Astrocyte (in vitro differentiated cells and primary cell): Measurements from ENCODE around the gene FBN1. TPM values are rescaled to one million over a fixed set of nuclear protein-coding genes. Genes with fewer than 3 reads are reported as not detected.
A peak's percentile ranks its signal among the peaks of the same experiment; 100 is the strongest.

Source experiments
- DNase-seq: peaks from one replicate; pipeline ENCODE4 v3.0.0-alpha.2; 2010; ENCODE audit warnings: low read depth
- FAIRE-seq: peaks from 2 replicates; lab custom pipeline; 2011; peaks lifted over from hg19 to GRCh38; lab: Jason Lieb, UNC
- H2AFZ ChIP-seq: 2 replicates; pipeline ENCODE4 v1.6.0; 2012; ENCODE audit warnings: low read depth, low read length, inconsistent platforms
- H3K27ac ChIP-seq: 2 replicates; pipeline ENCODE4 v1.5.1; 2011; ENCODE audit warnings: low read depth, low read length, inconsistent platforms
- H3K27me3 ChIP-seq: 2 replicates; pipeline ENCODE4 v1.6.0; 2011; ENCODE audit warnings: low read length, inconsistent platforms; ENCODE audit not compliant: insufficient read depth
- H3K36me3 ChIP-seq: 2 replicates; pipeline ENCODE4 v1.5.1; 2011; ENCODE audit warnings: low read length, inconsistent platforms; ENCODE audit not compliant: insufficient read depth
- H3K4me1 ChIP-seq: 2 replicates; pipeline ENCODE4 v1.5.1; 2011; ENCODE audit warnings: low read length, inconsistent platforms; ENCODE audit not compliant: insufficient read depth
- H3K4me2 ChIP-seq: 2 replicates; pipeline ENCODE4 v1.6.0; 2012; ENCODE audit warnings: low read length, inconsistent platforms
- H3K4me3 ChIP-seq: 2 replicates; pipeline ENCODE4 v1.5.1; 2011; ENCODE audit warnings: low read depth, mild to moderate bottlenecking, low read length, inconsistent platforms; ENCODE audit not compliant: insufficient read depth
- H3K79me2 ChIP-seq: 2 replicates; pipeline ENCODE4 v1.6.0; 2012; ENCODE audit warnings: mild to moderate bottlenecking, low read length, inconsistent platforms; ENCODE audit not compliant: insufficient read depth
- H3K9ac ChIP-seq: 2 replicates; pipeline ENCODE4 v1.6.0; 2012; ENCODE audit warnings: mild to moderate bottlenecking, low read length, inconsistent platforms
- H3K9me3 ChIP-seq: 2 replicates; pipeline ENCODE4 v1.5.1; 2012; ENCODE audit warnings: low read depth, mild to moderate bottlenecking, low read length, inconsistent platforms; ENCODE audit not compliant: insufficient read depth
- H4K20me1 ChIP-seq: 2 replicates; pipeline ENCODE4 v1.6.0; 2012; ENCODE audit warnings: low read length, inconsistent platforms; ENCODE audit not compliant: insufficient read depth
- H3K27ac Mint-ChIP-seq: one replicate; pipeline ENCODE4 v1.8.0; 2021; ENCODE audit warnings: mild to moderate bottlenecking, mixed read lengths; ENCODE audit not compliant: unreplicated experiment
- H3K27me3 Mint-ChIP-seq: one replicate; pipeline ENCODE4 v1.8.0; 2021; ENCODE audit warnings: low read depth, mixed read lengths; ENCODE audit not compliant: unreplicated experiment
- H3K36me3 Mint-ChIP-seq: one replicate; pipeline ENCODE4 v1.8.0; 2021; ENCODE audit warnings: low read depth, mixed read lengths; ENCODE audit not compliant: unreplicated experiment
- H3K4me1 Mint-ChIP-seq: one replicate; pipeline ENCODE4 v1.8.0; 2021; ENCODE audit warnings: low read depth, mixed read lengths; ENCODE audit not compliant: unreplicated experiment
- H3K4me3 Mint-ChIP-seq: one replicate; pipeline ENCODE4 v1.8.0; 2021; ENCODE audit warnings: mild to moderate bottlenecking, moderate library complexity, mixed read lengths; ENCODE audit not compliant: unreplicated experiment
- H3K9me3 Mint-ChIP-seq: one replicate; pipeline ENCODE4 v1.8.0; 2021; ENCODE audit warnings: mild to moderate bottlenecking, mixed read lengths; ENCODE audit not compliant: unreplicated experiment
- EZH2 ChIP-seq: IDR thresholded peaks from 2 replicates; pipeline ENCODE4 v1.6.1; 2012; ENCODE audit warnings: mild to moderate bottlenecking, low read length, inconsistent platforms; ENCODE audit not compliant: insufficient read depth
- total RNA-seq: library from RNA; stranded (reverse); gene quantifications from 2 replicates; pipeline ENCODE4 v1.2.1, GENCODE V29; 2021
- TF ChIP-seq, protein P1 (sequence below): IDR thresholded peaks from 2 replicates; pipeline ENCODE4 v1.5.1; 2011; ENCODE audit warnings: low read depth, mild to moderate bottlenecking, inconsistent platforms, low read length, moderate library complexity; ENCODE audit not compliant: insufficient read depth

FBN1 gene
- total RNA-seq, 1 donor from 2014 or later: 210 TPM

DNA sequence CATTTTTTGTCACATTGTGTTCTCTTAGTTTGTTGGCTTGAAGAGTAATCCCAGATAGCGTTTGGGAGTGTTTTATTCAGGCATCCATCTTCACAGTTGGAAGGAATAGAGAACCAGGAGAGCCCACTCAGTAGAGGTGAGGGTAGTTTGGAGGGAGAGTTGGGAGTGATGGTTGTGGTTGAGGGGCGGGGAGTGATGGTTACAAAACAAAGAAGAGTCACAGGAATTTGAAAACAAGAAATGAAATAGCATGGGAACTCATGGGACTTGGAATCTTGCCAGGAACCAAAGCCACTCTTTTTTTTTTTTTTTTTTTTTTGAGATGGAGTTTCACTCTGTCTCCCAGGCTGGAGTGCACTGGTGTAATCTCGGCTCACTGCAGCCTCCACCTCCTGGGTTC is 278.0 kb downstream of the FBN1 start:
- FAIRE-seq (no peak), DNase-seq (no peak)
- no peak overlapping the region for H3K4me3 Mint-ChIP-seq
- Histone ChIP-seq H3K36me3 (no peaks in the 10 kb centered on the region), H3K4me2 (no peak overlapping the region), H3K79me2 (no peaks in the 10 kb centered on the region), H4K20me1 (no peaks in the 10 kb centered on the region), H3K4me1 (no peaks in the 10 kb centered on the region), H3K27me3 (no peaks in the 10 kb centered on the region), H3K9me3 (no peaks in the 10 kb centered on the region), H2AFZ (no peak overlapping the region), H3K27ac (no peak overlapping the region), H3K9ac (no peak overlapping the region), H3K4me3 (no peak overlapping the region)
- no peak for TF ChIP-seq EZH2
- TF ChIP-seq, protein P1, sequence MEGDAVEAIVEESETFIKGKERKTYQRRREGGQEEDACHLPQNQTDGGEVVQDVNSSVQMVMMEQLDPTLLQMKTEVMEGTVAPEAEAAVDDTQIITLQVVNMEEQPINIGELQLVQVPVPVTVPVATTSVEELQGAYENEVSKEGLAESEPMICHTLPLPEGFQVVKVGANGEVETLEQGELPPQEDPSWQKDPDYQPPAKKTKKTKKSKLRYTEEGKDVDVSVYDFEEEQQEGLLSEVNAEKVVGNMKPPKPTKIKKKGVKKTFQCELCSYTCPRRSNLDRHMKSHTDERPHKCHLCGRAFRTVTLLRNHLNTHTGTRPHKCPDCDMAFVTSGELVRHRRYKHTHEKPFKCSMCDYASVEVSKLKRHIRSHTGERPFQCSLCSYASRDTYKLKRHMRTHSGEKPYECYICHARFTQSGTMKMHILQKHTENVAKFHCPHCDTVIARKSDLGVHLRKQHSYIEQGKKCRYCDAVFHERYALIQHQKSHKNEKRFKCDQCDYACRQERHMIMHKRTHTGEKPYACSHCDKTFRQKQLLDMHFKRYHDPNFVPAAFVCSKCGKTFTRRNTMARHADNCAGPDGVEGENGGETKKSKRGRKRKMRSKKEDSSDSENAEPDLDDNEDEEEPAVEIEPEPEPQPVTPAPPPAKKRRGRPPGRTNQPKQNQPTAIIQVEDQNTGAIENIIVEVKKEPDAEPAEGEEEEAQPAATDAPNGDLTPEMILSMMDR: no peak
- no peaks in the 10 kb centered on the region for H3K27me3 Mint-ChIP-seq
- peaks cover 16% of the 10 kb centered on the region for H3K4me1 Mint-ChIP-seq
- H3K9me3 Mint-ChIP-seq: peaks cover 2% of the 10 kb centered on the region
- peak overlapping the region; percentile 97 for H3K27ac Mint-ChIP-seq
- peaks cover 2% of the 10 kb centered on the region for H3K36me3 Mint-ChIP-seq

DNA sequence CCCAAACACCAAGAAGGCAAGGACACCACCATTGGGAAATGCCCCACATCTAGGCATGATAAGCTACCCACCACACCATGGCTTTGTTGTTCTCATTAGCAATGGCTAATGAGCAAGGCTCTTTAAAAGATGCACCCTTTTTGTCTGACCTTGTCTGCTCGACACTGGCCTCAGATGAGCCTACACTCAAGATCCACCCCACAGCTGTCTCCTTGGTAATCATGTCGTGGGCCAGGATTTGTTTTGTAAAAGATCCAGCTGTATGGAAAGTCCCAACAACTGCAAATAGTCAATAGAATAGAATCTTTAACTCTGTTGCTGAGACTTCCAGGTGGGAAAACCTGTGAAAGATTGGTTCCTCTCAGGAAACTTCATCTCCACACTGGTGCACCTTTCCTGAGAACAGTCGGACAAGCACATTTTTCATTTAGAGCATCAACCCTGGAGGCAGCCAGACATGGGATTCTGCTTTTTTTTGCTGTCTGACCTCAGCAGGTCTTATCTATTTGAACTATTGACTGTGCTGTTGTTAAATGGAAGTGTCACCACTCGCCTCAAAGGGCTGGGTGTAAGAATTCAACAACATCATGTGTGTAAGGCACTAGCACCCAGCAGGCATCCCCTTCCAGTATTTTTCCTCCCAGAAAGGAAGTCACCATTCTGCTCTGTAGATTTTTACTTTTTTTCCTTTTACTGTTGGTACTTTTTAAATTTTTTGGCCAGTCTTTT is 278.8 kb downstream of the FBN1 start:
- H3K36me3 ChIP-seq: no peaks in the 10 kb centered on the region
- H3K9me3 ChIP-seq: no peaks in the 10 kb centered on the region
- no peaks in the 10 kb centered on the region for H4K20me1 ChIP-seq
- H3K4me2 ChIP-seq: no peak overlapping the region
- Mint-ChIP-seq H3K4me1 (peaks cover 16% of the 10 kb centered on the region), H3K4me3 (no peak overlapping the region), H3K27me3 (no peaks in the 10 kb centered on the region), H3K27ac (no peak overlapping the region), H3K9me3 (peaks cover 4% of the 10 kb centered on the region), H3K36me3 (peaks cover 2% of the 10 kb centered on the region)
- DNase-seq (peak; percentile 59), FAIRE-seq (no peak)
- no peak overlapping the region for H3K9ac ChIP-seq
- TF ChIP-seq, protein P1: no peak
- TF ChIP-seq EZH2: no peak
- H3K79me2 ChIP-seq: no peaks in the 10 kb centered on the region
- H3K4me3 ChIP-seq: no peak overlapping the region
- no peak overlapping the region for H3K27ac ChIP-seq
- H3K27me3 ChIP-seq: no peaks in the 10 kb centered on the region
- no peak overlapping the region for H2AFZ ChIP-seq
- H3K4me1 ChIP-seq: no peaks in the 10 kb centered on the region

DNA sequence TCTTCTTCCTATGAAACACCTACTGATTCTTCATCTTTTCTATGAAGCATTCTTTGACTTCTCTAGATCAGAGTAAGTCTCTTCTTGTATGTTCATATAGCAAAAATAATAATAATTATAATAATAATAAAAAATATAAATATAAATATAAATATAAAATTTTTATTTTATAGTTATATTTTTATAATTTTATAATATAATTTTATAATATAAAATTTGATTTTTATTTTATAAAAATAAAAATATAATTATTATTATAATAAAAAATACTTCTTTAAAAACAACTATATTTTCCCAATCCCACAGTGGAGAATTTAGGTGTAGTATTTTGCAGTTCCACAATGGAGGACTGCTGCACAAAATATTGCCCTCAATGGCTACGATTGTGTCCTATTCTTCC is 279.9 kb downstream of the FBN1 start:
- no peak overlapping the region for H3K27ac Mint-ChIP-seq
- no peak overlapping the region for H3K9ac ChIP-seq
- FAIRE-seq (no peak), DNase-seq (no peak)
- H3K36me3 Mint-ChIP-seq: peaks cover 2% of the 10 kb centered on the region
- H3K4me1 Mint-ChIP-seq: peaks cover 15% of the 10 kb centered on the region
- H3K4me3 Mint-ChIP-seq: no peak overlapping the region
- TF ChIP-seq, protein P1: no peak
- TF ChIP-seq EZH2: no peak
- H3K9me3 Mint-ChIP-seq: peaks cover 8% of the 10 kb centered on the region
- H3K79me2 ChIP-seq: no peaks in the 10 kb centered on the region
- no peak overlapping the region for H3K4me2 ChIP-seq
- no peaks in the 10 kb centered on the region for H3K36me3 ChIP-seq
- no peaks in the 10 kb centered on the region for H3K4me1 ChIP-seq
- H2AFZ ChIP-seq: no peak overlapping the region
- H4K20me1 ChIP-seq: no peaks in the 10 kb centered on the region
- no peak overlapping the region for H3K27ac ChIP-seq
- no peak overlapping the region for H3K4me3 ChIP-seq
- H3K27me3 Mint-ChIP-seq: no peaks in the 10 kb centered on the region
- no peaks in the 10 kb centered on the region for H3K9me3 ChIP-seq
- H3K27me3 ChIP-seq: no peaks in the 10 kb centered on the region
